Cardiac muscle cell (in vitro differentiated cells and primary cell): ENCODE measurements around the gene KRT76. TPM values are rescaled to one million over a fixed set of nuclear protein-coding genes. Genes with fewer than 3 reads are reported as not detected.

Experiments
- DNase-seq, 2 donors: peaks; one replicate each; pipeline versions ENCODE4 v3.0.0 to v3.0.0-alpha.2; 2010 to 2017; ENCODE audit warnings: low read depth in 1 of 2, low spot score in 1 of 2
- H3K27ac ChIP-seq: fragments of 200-600 bp; sonication (generic); 2 replicates; pipeline ENCODE4 v1.5.1; 2016
- H3K27me3 ChIP-seq: fragments of 200-600 bp; sonication (generic); 2 replicates; pipeline ENCODE4 v1.6.0; 2016; ENCODE audit warnings: control low read depth
- H3K36me3 ChIP-seq: fragments of 200-600 bp; sonication (generic); 2 replicates; pipeline ENCODE4 v1.5.1; 2016; ENCODE audit warnings: control low read depth
- H3K4me1 ChIP-seq: fragments of 200-600 bp; sonication (generic); 2 replicates; pipeline ENCODE4 v1.8.1; 2017; ENCODE audit warnings: low read depth, mild to moderate bottlenecking, mixed run types
- H3K4me3 ChIP-seq: fragments of 200-600 bp; sonication (generic); 2 replicates; pipeline ENCODE4 v1.5.1; 2016; ENCODE audit warnings: mild to moderate bottlenecking
- H3K9me3 ChIP-seq: fragments of 200-600 bp; sonication (generic); 2 replicates; pipeline ENCODE4 v1.5.1; 2017; ENCODE audit warnings: low read depth, mild to moderate bottlenecking, control low read depth
- polyA plus RNA-seq: library from polyadenylated mRNA; unstranded; fragments of >200 nt; fragmentation: Nextera tagmentation; extraction: Ambion mirVana; gene quantifications from 2 replicates; pipeline ENCODE4 v1.2.1, GENCODE V29; 2016
- total RNA-seq: library from RNA; depleted of rRNA; stranded (reverse); fragments of >200 nt; gene quantifications from 2 replicates; pipeline ENCODE4 v1.2.3, GENCODE V29; 2016
- TF ChIP-seq, protein P1 (sequence below): IDR thresholded peaks from 2 replicates; pipeline ENCODE4 v1.5.1; 2012; ENCODE audit warnings: low read depth, mild to moderate bottlenecking, low read length

KRT76 gene
- total and polyA plus RNA-seq, 2 experiments from 2014 or later: not detected

- Histone ChIP-seq H3K4me1 (no peaks in the 10 kb centered on the region), H3K9me3 (no peaks in the 10 kb centered on the region), H3K27ac (no peak overlapping the region), H3K4me3 (no peak overlapping the region), H3K27me3 (no peaks in the 10 kb centered on the region), H3K36me3 (no peaks in the 10 kb centered on the region)
- TF ChIP-seq, protein P1, sequence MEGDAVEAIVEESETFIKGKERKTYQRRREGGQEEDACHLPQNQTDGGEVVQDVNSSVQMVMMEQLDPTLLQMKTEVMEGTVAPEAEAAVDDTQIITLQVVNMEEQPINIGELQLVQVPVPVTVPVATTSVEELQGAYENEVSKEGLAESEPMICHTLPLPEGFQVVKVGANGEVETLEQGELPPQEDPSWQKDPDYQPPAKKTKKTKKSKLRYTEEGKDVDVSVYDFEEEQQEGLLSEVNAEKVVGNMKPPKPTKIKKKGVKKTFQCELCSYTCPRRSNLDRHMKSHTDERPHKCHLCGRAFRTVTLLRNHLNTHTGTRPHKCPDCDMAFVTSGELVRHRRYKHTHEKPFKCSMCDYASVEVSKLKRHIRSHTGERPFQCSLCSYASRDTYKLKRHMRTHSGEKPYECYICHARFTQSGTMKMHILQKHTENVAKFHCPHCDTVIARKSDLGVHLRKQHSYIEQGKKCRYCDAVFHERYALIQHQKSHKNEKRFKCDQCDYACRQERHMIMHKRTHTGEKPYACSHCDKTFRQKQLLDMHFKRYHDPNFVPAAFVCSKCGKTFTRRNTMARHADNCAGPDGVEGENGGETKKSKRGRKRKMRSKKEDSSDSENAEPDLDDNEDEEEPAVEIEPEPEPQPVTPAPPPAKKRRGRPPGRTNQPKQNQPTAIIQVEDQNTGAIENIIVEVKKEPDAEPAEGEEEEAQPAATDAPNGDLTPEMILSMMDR: no peak
- DNase-seq: no peak
These were observed 44.9 kb upstream of the KRT76 start for GRCh38 chr12:52821826-52822660.

DNA sequence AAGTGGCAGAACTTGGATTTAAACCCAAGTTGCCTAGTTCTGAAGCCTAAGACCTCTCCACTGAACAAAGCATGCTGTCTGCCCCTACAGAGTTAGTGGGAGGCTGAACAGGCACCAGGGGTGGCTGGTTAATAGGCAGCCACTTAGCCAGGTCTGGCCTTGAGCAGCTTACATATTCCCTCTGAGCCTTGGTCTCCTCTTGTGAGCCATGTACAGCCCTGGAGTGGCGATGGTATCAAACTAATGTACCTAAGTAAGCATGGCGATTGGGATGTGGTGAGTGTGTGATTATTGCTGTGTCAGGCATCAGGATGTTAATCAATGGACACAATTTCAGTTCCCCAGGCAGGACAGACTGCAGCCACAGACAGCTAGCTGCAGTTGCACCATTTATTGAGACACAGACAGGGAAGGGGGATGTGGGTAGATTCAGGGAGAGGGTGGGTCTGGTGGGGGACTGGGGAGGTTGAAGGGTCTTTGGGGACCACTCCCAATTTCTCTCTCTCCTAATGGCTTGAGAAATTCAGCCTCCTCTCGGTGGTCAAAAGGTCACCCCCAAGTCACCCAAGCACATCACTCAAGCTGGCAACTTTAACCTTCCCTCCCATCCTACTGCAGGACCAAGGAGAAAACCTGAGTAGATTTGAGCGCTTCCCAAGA, 44.1 kb upstream of the KRT76 start:
- Histone ChIP-seq H3K27ac (no peak overlapping the region), H3K36me3 (no peaks in the 10 kb centered on the region), H3K4me3 (no peak overlapping the region), H3K4me1 (no peaks in the 10 kb centered on the region), H3K9me3 (no peaks in the 10 kb centered on the region), H3K27me3 (no peaks in the 10 kb centered on the region)
- DNase-seq: no peak
- TF ChIP-seq, protein P1: no peak

- Histone ChIP-seq H3K36me3 (no peaks in the 10 kb centered on the region), H3K27ac (no peak overlapping the region), H3K4me3 (no peak overlapping the region), H3K9me3 (no peaks in the 10 kb centered on the region), H3K27me3 (no peaks in the 10 kb centered on the region), H3K4me1 (no peaks in the 10 kb centered on the region)
- TF ChIP-seq, protein P1: no peak
- no peak for DNase-seq
These were observed 43.4 kb upstream of the KRT76 start for GRCh38 chr12:52820521-52820920.

DNA sequence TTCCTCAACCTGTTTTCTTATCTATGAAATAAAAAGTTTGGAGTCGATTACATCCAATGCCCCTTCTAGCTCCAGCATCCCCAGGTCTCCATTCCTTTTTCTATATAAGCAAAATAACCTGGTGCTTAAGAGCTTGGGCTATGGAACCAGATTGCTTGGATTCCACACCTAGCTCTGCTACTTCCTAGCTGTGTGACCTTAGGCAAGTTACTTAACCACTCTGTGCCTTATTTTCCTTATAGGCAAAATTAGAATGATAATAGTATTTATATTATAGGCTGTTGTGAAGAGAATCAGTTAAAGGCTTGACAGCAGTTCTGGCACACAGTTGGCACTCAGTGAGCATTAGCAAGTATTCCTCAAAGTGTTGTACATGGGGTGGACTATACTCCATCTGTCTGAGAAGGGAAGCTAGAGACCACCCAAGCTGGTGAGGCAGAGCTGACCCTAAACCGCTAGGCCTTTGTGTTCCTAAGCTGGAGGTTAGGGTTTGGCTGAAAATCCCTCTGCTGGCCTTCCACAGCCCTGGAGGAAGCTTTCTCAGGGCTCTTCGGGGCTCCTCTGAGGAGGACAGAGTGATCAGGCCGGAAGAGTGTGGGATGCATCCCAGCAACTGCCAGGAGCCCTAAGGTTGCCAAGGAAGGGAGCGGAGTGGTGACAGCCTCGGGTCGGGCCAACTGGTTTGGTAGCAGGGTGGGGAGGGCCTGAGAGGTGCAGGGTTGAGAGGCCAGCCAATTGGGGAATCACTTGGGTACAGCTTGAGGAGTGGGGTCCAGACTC, 42.8 kb upstream of the KRT76 start:
- Histone ChIP-seq H3K36me3 (no peaks in the 10 kb centered on the region), H3K4me3 (no peak overlapping the region), H3K9me3 (no peaks in the 10 kb centered on the region), H3K27ac (no peak overlapping the region), H3K27me3 (no peaks in the 10 kb centered on the region), H3K4me1 (no peaks in the 10 kb centered on the region)
- TF ChIP-seq, protein P1: no peak
- no peak for DNase-seq

DNA sequence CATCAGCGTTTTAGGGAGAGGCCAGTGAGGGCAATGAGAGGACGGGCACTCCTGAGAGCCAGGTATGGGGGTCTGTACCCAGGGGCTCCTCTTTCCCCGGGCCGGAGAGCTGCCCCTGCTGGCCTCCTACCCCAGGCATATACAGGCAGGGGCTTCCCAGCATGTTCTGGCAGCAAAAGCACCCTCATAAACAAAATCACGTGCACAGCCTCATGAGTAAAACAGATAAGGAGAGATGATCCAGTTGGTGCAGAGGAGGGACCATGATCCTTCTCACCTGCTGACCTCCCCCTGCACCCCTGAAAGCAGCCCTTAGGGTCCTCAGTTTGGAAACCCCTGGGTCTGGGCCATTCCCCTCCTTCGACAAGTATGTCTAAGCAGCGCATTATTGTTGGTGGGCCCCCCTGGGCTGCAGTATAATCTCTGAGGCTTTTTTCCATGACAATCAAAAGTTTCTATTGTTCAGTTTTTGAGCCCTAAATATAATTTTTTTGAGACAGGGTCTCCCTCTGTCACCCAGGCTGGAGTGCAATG, 41.8 kb upstream of the KRT76 start:
- DNase-seq: no peak
- no peaks in the 10 kb centered on the region for H3K4me1 ChIP-seq
- no peaks in the 10 kb centered on the region for H3K9me3 ChIP-seq
- H3K4me3 ChIP-seq: no peak overlapping the region
- no peaks in the 10 kb centered on the region for H3K36me3 ChIP-seq
- H3K27ac ChIP-seq: no peak overlapping the region
- no peaks in the 10 kb centered on the region for H3K27me3 ChIP-seq
- TF ChIP-seq, protein P1: no peak
